Thyroid gland (tissue), 4 donors: ENCODE results near the gene EHBP1L1. TPM values are rescaled to one million over a fixed set of nuclear protein-coding genes. Genes with fewer than 3 reads are reported as not detected.

Experiments used
- DNase-seq, 2 donors: peaks; one replicate each; pipeline ENCODE4 v3.0.0-alpha.2; 2019
- H3K27ac ChIP-seq, 3 donors: fragments of 200-600 bp; sonication (generic); 1 replicate in 2 of 3; 2 replicates in 1 of 3; pipeline ENCODE4 v1.5.1; 2016 to 2019; ENCODE audit warnings: mild to moderate bottlenecking in 1 of 3, moderate library complexity in 1 of 3
- H3K27me3 ChIP-seq: fragments of 200-600 bp; sonication (generic); one replicate; pipeline ENCODE4 v1.5.1; 2019
- H3K36me3 ChIP-seq, 2 donors: fragments of 200-600 bp; sonication (generic); one replicate each; pipeline ENCODE4 v1.5.1; 2016 to 2019
- H3K4me1 ChIP-seq, 2 donors: fragments of 200-600 bp; sonication (generic); one replicate each; pipeline ENCODE4 v1.5.1; 2017 to 2019
- H3K4me3 ChIP-seq, 3 donors: fragments of 200-600 bp; sonication (generic); replicated peaks in 1 of 3; 1 replicate in 2 of 3; 2 replicates in 1 of 3; pipeline ENCODE4 v1.5.1; 2016; ENCODE audit warnings: mild to moderate bottlenecking in 1 of 3
- H3K9me3 ChIP-seq: fragments of 200-600 bp; sonication (generic); one replicate; pipeline ENCODE4 v1.5.1; 2017
- POLR2A ChIP-seq, 2 donors: fragments of 450-650 bp; IDR thresholded peaks; one replicate each; pipeline ENCODE4 v1.6.1; 2017; ENCODE audit warnings: antibody characterized with exemption in 2 of 2, mild to moderate bottlenecking in 2 of 2, moderate library complexity in 1 of 2
- WGBS, 2 donors: methylation state at CpG; one replicate each; pipeline ENCODE4 v1.1.5; 2017; 5-methylcytosine and 5-hydroxymethylcytosine counted together
- intact Hi-C: fragments of 100-400 bp; cut with DNase I; formaldehyde crosslinking; loops from one replicate; pipeline ENCODE4 v1.15.1; 2023
- total RNA-seq, 4 donors: library from RNA; depleted of rRNA; stranded (reverse); fragments of >200 nt; gene quantifications; one replicate each; pipeline ENCODE4 v1.2.3, GENCODE V29; 2016
- TF ChIP-seq, protein P1 (sequence below), 6 experiments: fragments of 200-600 bp in 3 of 6; fragments of 450-650 bp in 3 of 6; sonication (generic) in 3 of 6; IDR thresholded peaks; one replicate each; pipeline ENCODE4 v1.5.1; 2016 to 2019; ENCODE audit warnings: antibody characterized with exemption in 6 of 6, mild to moderate bottlenecking in 2 of 6, inconsistent platforms in 1 of 6, moderate library complexity in 1 of 6

EHBP1L1 gene
- total RNA-seq, 4 donors from 2014 or later: 8.6 to 18.8 (median 12.0) TPM

DNA sequence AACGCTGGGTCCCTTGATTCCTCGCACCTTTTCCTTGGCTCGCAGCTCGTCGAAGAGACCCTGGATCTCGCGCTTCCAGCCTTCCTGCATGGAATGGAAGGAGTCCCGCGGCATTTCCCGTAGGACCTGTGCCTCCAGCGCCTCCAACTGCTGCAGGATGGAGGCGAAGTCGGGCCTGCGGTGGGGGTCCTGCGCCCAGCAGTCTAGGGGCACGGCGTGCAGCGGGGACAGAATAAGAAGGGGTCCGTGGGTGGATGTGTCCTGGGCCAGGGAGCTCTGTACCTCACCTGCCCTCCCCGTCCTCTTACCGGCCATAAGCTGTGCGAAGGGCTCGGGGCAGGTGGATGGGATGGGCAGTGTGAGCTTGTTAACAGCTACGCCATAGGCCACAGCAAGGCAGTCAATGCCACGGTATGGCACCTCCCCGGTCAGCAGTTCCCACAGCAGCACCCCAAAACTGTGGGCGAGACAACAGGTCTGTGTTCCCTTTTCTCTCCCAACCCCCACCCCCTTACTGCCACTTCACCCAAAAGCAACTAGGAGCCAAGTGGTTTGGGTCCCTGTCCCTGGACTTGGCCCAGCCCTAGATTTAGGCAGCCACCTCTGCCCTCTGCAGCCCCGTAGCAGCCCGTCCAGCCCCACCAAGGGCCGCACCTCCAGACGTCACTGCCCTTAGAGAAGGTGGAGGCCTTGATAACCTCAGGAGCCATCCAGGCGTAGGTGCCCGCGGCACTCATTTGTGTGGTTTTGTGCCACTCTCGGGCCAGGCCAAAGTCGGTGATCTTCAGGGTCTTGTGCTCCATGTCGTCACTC is 32.0 kb downstream of the EHBP1L1 start:
- Histone ChIP-seq H3K9me3 (no peaks in the 10 kb centered on the region), H3K27me3 (no peaks in the 10 kb centered on the region), H3K36me3 (peaks cover 25% of the 10 kb centered on the region in 2 donors), H3K4me1 (peaks cover 18 to 48% of the 10 kb centered on the region in 2 donors), H3K4me3 (peak overlapping the region in 1 of 3 donors; percentile 15), H3K27ac (peak overlapping the region in 1 of 3 donors; percentile 44)
- intact Hi-C loops: no loop called here
- TF ChIP-seq POLR2A (IDR thresholded peaks at IDR 0.05): no peak
- TF ChIP-seq, protein P1, sequence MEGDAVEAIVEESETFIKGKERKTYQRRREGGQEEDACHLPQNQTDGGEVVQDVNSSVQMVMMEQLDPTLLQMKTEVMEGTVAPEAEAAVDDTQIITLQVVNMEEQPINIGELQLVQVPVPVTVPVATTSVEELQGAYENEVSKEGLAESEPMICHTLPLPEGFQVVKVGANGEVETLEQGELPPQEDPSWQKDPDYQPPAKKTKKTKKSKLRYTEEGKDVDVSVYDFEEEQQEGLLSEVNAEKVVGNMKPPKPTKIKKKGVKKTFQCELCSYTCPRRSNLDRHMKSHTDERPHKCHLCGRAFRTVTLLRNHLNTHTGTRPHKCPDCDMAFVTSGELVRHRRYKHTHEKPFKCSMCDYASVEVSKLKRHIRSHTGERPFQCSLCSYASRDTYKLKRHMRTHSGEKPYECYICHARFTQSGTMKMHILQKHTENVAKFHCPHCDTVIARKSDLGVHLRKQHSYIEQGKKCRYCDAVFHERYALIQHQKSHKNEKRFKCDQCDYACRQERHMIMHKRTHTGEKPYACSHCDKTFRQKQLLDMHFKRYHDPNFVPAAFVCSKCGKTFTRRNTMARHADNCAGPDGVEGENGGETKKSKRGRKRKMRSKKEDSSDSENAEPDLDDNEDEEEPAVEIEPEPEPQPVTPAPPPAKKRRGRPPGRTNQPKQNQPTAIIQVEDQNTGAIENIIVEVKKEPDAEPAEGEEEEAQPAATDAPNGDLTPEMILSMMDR (IDR thresholded peaks at IDR 0.05): no peak
- WGBS, 2 donors: 79 to 80% methylated on average over 30 to 33 of the region's 37 CpGs
- DNase-seq: no peak

DNA sequence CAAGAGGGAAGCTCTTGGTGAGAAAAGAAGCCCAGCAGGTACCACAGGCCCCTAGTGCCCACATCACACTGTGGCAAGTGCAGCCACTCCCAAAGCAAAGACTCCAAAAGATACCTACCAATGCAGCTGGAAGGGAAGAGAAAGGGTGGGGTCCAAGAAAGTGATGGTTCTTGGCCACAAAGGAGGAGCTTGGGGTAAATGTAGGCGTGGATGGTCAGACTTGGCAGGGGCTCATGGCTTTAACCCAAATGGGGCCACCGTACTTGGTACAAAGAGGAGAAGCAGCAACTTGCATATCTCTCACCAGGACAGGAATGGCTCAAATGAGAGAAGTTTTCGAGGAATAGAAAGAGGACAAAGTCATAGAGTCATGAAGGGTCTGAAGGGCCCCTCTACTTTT is 33.4 kb downstream of the EHBP1L1 start:
- no peak for DNase-seq
- Histone ChIP-seq H3K36me3 (peaks cover 14 to 16% of the 10 kb centered on the region in 2 donors), H3K4me3 (no peak overlapping the region), H3K9me3 (no peaks in the 10 kb centered on the region), H3K27me3 (no peaks in the 10 kb centered on the region), H3K27ac (no peak overlapping the region), H3K4me1 (peaks cover 28 to 54% of the 10 kb centered on the region in 2 donors)
- TF ChIP-seq POLR2A (IDR thresholded peaks at IDR 0.05): no peak
- TF ChIP-seq, protein P1 (IDR thresholded peaks at IDR 0.05): no peak
- intact Hi-C loops: no loop called here
- 74 to 79% methylated on average over 3 of the region's 3 CpGs for WGBS, 2 donors

DNA sequence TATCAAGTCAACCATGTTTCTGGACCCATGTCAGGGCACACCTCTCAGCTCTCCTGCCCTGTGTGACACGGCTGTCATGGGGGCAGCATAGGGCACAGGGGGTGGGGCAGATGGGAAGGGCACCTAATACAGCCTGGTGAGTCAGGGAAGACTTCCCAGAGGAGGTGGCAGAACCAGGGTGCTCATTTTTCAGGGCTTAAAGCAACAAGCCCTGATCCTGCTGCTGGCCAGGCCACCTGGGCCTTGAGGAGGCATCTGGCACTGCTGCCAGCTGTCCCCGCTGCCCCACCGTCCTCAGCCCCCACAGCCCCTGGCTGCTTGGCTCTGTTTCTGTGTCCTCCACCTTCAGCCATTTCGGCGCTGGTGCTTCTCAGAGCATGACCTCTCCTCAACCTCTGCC is 33.8 kb downstream of the EHBP1L1 start:
- TF ChIP-seq, protein P1 (IDR thresholded peaks at IDR 0.05): no peak
- no peak for TF ChIP-seq POLR2A (IDR thresholded peaks at IDR 0.05)
- Histone ChIP-seq H3K4me1 (peaks cover 30 to 54% of the 10 kb centered on the region in 2 donors), H3K9me3 (no peaks in the 10 kb centered on the region), H3K4me3 (no peak overlapping the region), H3K36me3 (peaks cover 12% of the 10 kb centered on the region in 2 donors), H3K27me3 (no peaks in the 10 kb centered on the region), H3K27ac (peak overlapping the region in 1 of 3 donors; percentile 43)
- intact Hi-C loops: no loop called here
- no peak for DNase-seq
- 77 to 82% methylated on average over 5 of the region's 5 CpGs for WGBS, 2 donors

DNA sequence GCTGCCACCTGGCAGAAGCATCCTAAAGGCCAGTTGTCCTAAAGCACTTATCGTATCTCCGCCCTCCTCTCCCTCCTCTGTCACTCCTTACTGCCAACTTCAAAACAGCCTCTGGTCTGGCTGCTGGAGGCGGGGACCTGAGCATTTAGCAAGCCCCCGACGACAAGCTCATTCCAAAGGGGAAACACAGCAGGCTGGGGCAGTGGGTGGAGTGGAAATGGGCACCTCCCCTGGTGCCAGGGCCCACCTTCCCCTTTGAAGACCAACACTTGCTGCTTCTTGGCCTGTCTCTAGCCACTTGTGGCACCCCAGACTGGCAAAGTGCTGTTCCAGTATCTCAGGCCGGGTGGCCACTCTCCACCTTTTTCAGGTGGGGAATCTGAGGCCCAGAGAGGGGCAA is 34.6 kb downstream of the EHBP1L1 start:
- DNase-seq: no peak
- WGBS, 2 donors: 58 to 67% methylated on average over 6 of the region's 6 CpGs
- Histone ChIP-seq H3K9me3 (no peaks in the 10 kb centered on the region), H3K36me3 (peaks cover 4 to 6% of the 10 kb centered on the region in 2 donors), H3K27ac (peak overlapping the region in 2 of 3 donors; percentile 43 to 46), H3K27me3 (no peaks in the 10 kb centered on the region), H3K4me3 (no peak overlapping the region), H3K4me1 (peaks cover 31 to 54% of the 10 kb centered on the region in 2 donors)
- intact Hi-C loops: no loop called here
- TF ChIP-seq, protein P1 (IDR thresholded peaks at IDR 0.05): no peak
- TF ChIP-seq POLR2A (IDR thresholded peaks at IDR 0.05): no peak
